Retina (tissue), 1 donor: ENCODE data around the gene KMT5C.

ENCODE experiments used
- DNase-seq: peaks from one replicate; pipeline ENCODE4 v3.0.0-alpha.2; 2016

Gene KMT5C

DNA sequence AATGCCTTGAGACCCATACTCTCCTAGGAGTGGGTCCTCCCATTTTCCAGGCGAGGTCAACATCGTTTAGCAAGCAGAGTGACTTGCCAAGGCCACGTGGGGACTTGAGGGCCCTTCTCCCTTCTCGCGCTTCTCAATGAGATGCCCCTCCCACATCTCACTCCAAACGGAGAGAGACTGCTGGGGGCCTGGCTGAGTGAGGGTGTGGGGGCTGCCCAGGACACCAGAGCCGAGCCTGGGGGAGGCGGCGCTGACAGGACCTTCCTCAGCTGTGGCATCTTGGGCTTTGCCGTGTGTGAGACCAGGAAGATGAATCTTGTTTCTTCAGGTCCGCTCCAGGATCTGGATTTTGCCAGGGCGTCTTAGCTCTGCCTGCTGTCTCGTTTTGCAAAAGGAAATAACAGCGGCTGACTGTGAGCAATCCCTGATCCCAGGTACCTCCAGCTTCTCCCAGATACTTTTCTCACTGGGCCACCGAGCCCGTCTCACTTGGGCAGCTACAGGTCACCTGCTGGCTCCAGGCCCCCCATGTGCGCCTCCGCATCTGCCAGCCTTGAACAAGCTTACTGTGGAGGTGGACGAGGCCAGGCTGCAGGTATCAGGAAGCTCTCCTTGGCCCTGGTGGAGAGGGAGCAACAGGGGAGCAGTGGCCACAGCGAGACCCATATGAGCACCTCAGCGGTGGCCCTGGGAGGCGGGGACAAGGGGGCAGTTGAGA, 8.8 kb downstream of the KMT5C start:
- DNase-seq = peak; percentile 47

DNA sequence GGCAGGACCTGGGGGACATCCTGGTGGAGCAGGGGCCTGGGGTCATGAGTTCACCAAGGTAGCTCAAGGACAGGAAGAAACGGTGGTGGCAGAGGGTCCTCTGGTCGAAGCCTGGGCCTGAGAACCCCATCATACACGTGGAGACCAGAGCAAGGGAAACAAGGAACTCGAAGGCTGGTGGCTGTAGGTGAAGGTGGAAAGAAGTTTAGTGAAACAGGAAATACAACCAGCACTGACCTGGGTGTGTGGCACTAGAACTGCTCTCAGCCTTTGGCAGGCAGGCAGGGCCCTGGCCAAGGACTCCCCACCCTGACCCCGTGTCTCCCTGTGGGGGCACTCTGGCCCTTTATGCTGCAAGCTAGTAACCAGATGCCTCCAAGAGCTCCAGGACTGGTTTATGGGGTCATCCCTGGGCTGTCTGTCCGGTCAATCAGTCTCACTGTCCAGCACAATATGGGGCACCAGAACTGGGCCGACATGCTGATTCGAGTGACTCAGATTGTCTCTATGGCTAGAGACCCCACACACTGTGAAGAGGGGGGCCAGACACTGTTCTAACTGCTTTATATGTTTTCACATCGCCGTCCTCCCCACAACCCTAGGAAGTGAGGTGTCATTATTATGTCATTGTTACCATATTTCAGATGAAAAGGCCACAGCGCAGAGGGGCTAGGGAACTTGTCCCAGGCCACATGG, 11.1 kb downstream of the KMT5C start:
- DNase-seq = no peak

DNA sequence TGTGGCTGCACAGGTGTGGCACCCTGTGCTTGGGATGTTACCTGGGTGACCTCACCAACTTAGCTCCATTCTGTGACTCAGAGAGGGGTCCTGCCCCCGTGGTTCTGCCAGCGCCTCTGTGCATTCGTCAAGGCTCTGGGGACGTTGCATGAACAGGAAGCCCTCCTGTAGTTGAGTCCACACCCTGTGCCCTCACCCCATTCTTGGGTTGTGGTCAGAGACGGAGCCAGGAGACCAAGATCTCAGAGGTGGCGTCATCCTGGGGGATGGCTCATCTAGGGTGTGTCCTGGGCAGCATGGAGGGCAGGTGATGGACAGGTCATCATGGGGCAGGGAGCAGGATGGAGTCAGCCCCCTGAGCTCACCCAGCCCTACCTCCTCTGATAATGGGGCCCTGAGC, 12.4 kb downstream of the KMT5C start:
- no peak for DNase-seq

DNA sequence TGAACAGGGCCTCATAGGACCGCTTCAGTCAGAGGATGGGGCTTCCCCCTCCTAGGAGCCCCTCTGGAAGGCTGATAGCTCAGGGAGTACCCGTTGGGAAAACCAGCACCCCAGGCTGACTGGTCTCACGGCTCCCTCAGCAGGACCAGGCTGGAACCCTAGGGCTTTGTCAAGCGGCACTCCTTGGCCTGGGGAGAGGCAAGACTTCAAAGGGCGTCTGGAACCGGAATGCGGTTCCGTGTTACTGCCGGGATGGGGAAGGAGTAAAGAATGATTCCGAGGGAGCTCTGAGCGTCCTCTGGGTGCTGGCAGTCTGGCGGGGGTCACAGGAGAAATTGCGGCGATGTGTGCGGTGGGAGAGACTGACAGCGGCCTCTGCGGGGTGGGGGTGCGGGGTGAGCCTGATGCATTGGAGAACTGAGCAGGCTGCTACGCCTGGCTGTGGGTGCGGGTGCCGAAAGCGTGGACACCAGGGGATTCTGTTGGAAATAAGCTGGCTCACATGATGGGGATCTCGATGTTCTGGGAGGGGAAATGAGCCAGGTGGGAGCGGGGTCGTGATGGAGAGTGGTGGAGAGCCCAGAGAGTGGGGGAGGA, 13.0 kb downstream of the KMT5C start:
- DNase-seq = no peak

DNA sequence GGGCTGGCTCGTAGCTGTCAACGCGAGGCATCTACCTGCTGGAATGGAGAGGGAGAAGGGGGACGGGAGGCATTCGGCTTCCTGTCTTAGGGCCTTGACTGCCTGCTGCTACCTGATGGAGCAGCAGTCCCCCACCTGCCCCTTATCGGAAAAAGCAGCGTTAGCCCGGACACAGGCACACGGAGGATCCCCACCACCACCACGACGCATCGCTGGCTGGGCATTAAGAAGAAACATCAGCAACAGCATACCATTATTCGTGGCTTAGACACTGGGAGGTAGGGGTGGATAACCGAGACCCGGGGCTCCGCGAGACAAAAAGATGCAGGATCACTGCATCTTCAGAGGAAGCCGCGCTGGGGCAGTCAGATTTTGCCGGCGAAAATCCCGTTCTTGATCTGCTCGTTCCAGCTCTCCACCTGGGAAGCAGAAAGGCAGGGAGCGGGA, 13.7 kb downstream of the KMT5C start:
- no peak for DNase-seq

DNA sequence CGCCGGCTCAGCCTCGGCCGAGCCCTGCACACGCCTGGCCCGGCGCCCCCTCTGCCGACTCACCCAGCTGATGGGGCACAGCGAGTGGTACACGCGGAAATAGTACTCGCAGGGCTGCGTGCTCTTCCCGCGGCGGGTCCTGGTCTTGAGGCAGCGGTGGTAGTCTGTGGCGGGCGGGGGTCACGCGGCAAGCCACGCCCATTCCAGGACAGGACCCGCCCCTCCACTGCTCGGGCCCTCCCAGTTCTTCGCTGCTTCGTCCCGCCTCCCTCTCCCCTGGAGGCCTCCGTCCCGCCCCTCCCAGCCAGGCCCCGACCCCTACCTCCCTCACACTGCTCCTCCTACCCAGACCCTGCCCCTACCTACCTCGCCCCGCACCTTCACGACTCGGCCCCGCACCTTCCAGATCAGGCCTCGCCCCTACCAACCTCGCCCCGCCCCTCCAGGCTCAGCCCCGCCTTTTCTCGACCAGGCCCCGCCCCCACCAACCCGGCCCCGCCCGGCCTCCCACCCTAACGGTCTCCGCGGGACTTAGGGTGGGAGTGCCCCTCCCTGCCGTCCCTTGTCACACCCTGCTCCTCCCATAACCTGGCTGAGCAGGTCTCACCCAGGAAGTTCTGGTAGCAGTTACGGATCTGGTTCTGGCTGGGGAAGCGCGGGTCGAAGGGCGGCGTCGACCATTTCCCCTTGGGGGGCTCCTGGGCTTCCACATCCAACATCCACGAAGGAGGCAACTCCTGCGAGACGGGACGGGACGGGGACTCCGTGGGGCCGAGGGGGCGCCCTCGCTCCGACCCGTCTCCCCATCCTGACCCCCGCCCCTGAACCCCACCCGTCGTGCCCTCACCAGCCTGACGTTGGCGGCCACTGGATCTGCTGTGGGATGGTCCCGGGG, 14.4 kb downstream of the KMT5C start:
- DNase-seq = peak; percentile 76

DNA sequence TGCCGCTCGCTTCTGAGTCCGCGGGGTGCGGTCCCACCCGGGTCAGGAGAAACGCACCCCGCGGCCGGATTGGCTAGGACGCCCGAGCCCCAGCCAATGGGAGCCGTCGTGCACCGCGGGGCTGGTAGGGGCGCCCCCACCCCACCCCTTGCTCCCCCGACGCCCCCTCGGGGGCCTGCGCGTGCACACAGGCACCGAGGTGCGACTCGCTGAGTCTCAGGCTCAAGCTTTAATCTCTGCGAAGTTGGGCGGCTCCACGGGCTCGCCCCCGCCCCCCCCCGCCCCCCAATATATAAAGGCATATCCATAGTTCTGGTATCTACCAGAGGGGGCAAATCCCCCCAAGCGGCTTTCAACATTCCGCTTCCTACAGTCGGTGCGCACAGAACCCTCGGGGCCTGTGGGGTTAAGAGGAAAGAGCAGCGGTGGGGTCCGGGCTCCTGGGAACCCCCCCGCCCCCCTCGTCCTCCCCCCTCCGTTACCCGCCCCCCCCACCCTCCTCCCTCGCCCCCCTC, 15.1 kb downstream of the KMT5C start, which contains the start of gene COX6B2:
TSS of gene COX6B2 (minus strand) at position 22 of the 515 bp plus-strand sequence. CDS start 198 bp downstream, outside the sequence.
- DNase-seq = no peak

DNA sequence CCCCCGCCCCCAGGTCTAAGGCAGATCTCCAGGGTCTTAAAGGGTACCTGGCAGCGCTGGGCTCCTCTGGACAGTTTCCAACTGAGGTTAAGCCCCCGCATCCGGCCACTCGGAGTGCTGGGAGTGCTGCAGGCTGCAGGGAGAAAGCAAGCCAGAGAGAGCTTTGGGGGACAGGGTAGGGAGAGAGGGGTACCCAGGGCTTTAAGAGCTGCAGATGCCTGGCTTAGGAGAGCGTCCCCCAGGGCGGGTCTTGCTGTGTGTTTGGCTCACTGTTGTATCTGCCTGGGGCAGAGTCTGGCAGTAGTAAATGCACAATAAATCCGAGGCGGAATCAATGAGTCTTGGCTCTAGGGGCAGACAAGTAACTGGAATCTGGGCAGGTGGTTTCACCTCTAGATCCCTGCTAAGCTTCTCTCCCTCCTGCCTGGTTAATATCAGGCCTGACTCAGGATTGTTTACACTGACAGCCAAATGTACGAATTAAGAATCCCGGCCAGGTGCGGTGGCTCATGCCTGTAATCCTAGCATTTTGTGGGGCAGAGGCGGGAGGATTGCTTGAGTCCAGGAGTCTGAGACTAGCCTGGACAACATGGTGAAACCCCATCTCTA, 15.6 kb downstream of the KMT5C start:
- no peak for DNase-seq

DNA sequence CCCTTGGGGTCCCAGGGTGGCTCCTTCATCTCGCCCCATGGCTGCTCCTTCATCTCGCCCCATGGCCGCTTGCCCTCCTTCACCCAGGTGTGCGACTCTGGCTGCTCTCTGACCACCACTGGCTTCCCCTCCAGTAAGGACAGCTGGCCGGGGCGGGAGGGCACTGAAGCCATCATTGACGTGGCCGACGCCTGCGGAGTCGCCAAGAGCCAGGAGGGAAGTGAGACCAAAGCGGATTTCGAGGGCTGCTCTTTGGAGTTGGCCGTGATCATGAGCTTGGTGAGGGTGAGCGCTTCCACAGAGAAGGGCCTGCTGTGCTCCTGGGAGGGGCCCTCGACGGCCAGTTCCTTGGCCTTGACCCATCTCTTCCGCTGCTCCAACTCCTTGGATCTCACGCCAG, 18.8 kb downstream of the KMT5C start:
- no peak for DNase-seq

DNA sequence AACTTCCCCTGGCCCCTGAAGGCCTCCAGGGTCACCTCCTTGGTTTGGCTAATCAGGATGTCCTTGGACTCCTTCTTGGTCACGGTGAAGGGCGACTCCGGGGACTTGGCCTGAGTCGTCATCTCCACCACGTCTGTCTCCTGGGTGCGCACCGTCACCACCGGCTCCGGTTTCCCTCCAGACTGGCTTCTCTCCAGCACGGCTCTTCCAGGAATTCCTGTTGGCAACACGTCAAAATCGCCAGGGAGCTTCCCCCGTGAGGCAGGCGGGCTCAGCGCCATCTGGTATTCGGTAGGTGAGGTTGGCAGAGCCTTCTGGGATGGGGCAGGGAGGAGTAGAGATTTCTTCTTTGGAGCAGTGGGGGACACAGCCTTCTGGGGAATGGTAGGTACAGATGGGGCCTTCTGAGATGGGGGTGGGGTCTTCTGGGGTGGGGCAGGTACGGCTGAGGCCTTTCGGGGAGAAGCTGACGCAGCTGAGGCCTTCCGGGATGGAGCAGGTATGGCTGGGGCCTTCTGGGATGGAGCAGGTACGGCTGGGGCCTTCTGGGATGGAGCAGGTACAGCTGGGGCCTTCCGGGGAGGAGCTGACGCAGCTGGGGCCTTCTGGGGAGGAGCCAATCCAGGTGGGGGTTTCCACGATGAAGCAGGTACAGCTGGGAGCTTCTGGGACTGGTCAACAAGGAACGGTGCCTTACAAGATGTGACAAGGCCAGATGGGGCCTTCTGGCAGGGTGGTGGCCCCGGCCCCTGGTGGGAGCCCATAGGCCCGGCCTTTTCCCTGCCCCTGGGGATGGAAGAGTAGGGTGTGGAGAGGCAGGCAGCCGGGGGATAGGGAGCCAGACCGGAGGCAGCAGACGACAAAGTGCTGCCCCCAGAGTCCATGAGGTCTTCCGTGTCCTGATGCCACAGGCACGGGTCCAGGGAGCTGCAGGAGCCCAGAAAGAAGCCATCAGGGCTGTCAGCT, 19.6 kb downstream of the KMT5C start:
- no peak for DNase-seq

DNA sequence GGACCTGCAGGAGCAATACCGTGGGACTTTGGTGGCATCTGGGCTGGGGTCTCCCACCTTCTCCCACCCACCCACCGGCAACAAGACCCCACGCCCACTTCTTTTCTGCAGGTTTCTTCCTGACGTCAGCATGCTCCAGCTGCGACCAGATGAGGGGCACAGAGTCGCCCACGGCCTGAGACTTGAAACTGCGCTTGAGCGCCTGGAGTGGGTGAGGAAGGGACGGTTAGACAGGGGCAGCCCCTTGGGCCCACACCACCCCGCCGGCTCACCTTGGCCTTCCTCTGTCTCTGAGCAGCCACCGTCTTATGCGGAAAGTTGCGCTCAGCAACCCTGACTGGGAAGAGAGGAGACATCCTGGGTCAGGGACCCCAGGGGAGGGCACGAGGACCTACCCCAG, 21.2 kb downstream of the KMT5C start:
- no peak for DNase-seq

DNA sequence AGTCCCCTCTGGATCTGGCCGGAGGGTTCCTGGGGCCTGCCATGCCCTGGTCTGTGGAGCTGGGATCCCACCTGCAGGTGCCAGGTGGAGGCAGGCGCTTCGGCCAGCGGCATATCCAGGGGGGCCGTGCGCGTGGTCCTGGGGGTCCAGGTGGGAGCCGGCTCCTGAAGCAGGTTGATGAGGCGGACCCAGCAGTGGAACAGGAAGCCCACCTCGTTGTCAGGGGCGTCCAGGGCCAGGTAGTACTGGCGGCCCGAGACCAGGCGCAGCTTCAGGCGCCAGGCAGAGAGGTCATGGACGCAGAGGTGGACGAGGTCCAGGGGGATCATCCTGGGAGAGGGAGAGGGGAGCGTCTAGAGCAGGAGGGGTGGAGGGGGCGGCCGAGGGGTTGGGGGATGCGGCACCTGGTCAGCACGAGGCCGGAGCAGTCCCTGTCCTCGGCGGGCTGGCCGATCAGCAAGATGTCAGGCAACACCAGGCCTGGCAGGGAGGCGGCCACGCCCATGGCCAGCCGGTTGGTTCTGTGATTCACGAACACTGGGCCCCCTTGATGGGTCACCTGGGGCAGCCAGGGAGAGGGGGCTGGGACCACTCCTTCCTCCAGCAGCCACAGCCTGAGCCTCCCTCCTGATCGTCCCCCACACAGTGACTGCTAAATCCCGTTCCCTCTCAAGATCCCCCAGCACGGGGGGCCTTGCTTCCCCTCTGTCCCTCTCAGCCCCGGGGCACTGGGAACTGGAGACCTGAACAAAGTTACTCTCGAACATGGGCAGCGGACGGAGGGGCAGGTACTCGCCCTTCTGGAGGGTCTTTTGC, 22.7 kb downstream of the KMT5C start:
- no peak for DNase-seq

DNA sequence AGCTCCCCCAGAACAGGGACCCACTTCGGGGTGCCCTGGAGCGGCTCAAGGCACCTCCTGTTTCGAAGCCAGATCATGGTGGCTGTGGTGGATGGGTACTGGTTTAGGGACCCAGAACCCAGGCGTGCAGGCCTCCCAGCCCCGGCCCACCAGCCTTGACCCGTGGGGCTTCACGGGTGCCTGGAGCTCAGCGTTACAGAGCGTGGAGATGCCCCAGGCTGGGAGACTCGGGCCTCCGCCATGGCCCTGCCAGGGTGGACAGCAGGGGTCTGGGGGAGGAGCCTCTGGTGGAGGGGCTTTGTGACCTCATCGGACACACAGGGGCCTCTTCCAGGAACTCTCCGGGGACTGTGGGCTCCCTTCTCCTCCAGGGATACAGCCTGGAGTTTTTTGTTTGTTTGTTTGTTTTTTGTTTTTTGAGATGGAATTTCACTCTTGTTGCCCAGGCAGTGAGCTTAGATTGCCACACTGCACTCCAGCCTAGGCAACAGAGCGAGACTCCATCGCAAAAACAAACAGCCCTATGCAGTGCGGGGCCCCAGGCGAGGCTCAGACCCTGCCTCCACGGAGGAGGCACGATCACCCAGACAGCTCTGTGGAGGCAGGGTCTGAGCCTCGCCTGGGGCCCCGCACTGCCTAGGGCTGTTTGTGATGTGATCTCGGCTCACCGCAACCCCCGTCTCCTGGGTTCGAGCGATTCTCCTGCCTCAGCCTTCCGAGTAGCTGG, 23.5 kb downstream of the KMT5C start, which contains the start of gene GARIN5B:
TSS of gene GARIN5B (minus strand) at position 271 of the 727 bp plus-strand sequence. CDS start at position 77, 194 bp downstream.
- no peak for DNase-seq

DNA sequence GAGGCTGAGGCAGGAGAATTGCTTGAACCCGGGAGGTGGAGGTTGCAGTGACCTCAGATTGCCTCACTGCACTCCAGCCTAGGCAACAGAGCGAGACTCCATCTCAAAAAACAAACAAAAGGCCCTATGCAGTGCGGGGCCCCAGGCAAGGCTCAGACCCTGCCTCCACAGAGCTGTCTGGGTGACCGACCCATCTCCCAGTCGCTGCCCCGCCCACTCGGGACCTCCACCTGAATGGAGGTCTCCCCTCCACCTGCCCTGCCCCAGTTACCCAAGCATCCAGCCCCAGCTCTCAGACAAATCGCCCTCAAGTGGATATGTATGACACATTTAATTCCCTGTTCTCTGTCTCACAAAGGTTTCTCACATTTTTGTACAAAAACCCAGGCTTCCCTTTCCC, 25.6 kb downstream of the KMT5C start:
- DNase-seq = no peak

DNA sequence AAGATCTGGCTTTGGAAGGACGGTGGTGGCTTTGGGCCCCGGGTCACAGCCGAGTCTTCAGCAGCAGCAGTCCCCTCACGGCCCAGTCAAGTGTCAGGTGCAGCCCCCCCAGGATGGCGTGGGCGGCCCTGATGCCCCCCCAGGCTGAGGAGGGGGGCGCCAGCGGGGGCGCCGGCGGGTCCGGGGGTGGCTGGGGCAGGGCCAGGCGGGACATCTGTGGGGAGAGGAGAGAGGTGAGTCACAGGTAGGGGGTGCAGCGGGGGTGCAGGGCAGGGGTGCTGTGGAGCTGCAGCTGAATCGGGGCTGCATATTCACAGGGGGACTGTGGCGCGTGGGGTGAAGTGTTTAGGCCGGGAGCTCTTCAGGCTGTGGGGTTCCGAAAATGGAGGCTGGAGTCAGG, 26.3 kb downstream of the KMT5C start:
- no peak for DNase-seq

DNA sequence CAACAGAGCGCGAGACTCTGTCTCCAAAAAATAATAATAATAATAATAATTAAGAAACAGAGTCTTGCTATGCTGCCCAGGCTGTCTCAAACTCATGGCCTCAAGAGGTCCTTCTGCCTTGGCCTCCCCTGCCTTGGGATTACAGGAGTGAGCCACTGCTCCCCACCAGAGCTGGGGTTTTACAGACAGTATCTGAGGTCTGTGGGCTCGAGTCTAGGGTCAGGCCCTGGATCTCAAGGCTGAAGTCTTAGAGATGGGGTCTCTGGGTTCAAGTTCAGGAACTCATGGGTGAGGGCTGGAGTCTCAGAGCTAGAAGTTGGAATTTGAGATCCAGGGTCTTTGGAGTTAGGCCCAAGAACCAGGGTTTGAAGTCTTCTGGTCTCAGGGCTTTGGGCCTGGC, 27.1 kb downstream of the KMT5C start:
- no peak for DNase-seq

DNA sequence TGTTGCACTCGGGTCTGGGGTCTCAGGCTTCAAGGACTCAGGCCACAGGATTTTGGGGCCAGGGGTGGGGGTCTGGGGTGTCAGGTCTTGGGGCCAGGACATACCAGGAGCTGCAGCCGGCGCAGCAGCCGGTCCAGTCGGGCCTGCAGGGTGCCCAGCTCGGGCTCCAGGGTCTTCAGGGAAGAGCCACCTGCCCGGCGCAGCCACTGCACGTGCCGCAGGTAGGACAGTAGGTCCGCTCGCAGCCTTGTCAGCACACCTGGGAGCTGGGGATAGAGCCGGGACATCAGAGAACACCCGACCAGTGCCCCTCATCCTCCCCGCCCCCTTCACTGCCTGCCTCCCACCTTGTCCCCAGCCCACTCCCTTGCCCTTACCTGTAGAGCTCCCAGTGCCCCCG, 28.4 kb downstream of the KMT5C start:
- no peak for DNase-seq

DNA sequence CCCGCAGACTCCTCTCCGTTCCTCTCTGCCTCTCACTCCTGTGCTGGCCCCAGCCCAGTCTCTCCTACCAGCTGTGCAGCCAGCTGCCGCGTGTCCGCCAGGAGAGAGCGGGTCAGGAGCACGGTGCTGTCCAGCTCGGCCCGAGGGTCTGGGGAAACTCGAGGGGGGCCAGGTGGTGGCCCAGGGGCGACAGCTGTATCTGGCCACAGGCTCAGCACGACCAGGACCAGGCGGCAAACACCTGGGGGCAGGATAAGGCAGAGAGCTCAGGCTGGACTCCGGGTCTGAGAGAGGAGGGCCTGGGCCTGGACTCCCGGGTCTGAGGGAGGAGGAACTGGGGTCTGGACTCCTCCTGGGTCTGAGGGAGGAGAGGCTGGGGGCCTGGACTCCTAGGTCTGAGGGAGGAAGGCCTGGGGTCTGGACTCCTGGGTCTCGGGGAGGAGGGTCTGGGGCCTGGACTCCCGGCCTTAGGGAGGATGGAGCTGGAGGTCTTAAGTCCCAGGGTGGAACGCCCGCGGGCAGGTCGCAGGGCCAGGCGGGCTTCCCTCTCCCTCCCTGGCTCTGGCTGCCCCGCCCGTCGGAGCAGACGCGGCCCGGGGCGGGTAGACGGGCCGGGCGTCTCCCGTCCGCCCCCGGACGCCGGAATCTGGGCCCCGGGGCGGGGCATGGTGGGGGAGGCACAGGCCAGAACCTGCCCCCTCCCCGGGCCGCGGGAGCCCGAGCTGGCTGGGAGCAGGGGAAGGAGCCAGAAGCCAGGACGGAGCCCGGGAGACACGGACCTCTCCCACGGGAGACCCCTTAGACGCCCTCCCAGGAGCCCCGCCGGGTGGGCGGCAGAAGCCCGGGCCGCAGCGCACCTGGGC, 29.3 kb downstream of the KMT5C start:
- peak; percentile 51 for DNase-seq
